Measurements from ENCODE around the gene PWP1.

Gene PWP1

DNA sequence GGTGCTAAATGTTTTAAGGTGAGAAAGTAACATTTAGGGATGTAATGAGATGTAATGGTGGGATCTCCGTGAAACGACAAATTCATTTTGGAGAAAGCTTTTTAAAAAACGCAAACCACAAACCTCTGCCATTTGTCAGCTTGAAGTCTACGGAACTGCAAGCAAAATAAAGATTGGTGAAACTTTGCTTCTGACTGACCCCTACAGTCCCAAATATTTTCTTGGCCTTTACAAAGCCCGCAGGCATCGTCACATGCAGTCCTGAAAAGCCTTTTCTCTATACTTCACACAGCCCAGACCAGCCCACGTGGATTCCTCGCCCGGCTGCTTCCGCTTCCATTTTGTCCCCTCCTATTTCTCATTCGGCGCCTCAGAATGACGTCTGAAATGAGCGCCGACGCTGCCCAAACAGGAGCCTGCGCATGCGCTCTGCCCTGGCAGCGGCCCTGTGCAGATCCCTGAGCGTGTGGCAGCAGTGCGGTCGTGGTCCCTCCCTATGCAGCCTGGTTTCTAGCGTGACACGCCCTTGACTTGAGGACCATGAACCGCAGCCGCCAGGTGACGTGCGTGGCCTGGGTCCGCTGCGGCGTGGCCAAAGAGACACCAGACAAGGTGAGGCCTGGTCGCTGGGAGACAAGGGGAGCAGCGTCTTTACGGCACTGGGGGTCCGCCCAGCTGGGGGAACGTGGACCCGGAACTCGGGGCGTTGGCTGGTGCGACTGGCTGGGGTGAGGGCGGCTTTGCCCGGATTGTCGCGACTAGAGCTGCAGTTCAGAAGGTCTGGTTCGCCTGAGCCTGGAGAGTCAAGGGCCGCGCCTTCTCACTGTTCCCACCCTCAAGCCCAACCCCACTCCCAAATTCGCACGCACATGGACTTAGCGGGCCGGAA, at the start of gene PWP1:
PWP1 (plus strand) TSS at position 440 of the 889 bp plus-strand sequence; CDS start at position 541, 101 bp downstream.
- no peak for TF ChIP-seq GATA3 (IDR thresholded peaks at IDR 0.05; ENCODE audit: low read depth, low read length)
- no peak; the same call in 1 of the 2 replicates for TF ChIP-seq GATA2 (IDR thresholded peaks at IDR 0.05; ENCODE audit: low read depth, low read length)

DNA sequence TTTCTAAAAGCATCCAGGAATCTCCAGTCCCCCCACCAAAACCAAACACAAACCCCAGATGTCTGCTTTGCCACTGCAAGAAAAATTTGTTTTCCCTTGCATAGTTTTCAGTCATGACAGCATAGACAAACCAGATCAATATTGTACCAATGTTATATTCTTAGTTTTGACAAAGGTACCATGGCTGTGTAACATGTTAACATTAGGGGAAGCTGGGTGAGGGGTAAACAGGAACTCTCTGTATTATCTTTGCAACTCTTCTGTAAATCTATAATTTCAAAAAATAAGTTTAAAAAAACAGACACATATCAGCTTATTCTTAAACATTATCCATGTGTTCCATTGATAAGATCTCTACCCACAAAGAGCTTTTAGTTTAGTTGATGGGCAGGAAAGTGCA, 44.4 kb upstream of the PWP1 start:
- TF ChIP-seq GATA2 (IDR thresholded peaks at IDR 0.05; ENCODE audit: low read depth, low read length): no peak
- TF ChIP-seq GATA3 (IDR thresholded peaks at IDR 0.05; ENCODE audit: low read depth, low read length): no peak

DNA sequence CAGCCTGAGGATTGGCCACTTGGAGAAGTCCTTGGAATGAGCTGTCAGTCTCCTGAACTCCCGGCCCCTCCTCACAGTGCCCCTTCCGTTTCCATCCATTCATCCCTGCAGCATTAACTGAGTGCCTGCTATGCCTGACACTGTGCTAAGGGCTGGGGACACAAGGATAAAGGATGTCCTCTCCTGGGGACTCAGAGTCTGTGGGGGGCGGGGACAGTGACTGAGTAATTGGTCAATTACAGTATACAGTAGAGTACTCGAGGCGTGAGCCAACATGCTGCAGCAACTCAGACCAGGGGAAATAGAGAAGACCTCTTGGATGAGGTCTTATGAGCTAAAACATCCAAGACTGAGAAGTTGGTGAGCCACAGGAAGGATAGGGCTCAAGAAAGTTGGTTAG, 43.4 kb upstream of the PWP1 start:
- TF ChIP-seq GATA2 (IDR thresholded peaks at IDR 0.05; ENCODE audit: low read depth, low read length): no peak
- no peak for TF ChIP-seq GATA3 (IDR thresholded peaks at IDR 0.05; ENCODE audit: low read depth, low read length)

DNA sequence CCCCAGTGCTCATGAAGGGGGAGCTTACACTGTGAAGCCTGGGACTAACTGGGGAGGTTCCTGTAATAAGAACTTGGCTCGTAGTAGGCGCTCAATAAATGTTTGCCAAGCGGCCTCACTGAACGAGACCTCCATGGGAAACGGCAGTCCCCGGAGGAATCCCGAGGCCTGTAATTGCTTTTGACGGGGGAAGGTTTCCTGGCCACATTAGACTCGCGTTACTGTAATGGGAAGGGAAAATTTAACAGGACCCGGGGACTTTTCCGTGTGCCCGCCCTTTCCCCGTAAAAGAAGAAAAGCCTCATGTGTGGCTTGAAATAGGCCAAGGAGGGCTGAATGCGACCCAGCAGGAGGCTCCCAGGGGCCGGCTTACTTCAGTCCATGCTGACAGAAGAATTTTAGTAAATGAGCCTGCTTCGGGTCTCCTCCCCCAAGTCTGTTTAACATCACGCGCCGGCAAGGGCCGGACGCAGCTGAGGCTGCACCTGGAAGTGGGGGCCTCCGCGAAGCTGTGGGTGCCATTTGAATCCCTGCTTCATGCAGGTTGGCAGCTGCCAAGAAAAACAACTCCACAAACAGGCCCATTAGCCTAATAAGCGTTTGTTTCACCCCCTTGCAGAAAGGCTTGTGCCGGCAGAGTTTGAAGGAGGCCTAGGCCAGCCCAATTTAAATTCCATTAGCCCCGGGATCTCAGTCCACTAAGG, 39.8 kb upstream of the PWP1 start:
- TF ChIP-seq GATA2 (IDR thresholded peaks at IDR 0.05; ENCODE audit: low read depth, low read length) (no peak), GATA3 (IDR thresholded peaks at IDR 0.05; ENCODE audit: low read depth, low read length) (no peak)

DNA sequence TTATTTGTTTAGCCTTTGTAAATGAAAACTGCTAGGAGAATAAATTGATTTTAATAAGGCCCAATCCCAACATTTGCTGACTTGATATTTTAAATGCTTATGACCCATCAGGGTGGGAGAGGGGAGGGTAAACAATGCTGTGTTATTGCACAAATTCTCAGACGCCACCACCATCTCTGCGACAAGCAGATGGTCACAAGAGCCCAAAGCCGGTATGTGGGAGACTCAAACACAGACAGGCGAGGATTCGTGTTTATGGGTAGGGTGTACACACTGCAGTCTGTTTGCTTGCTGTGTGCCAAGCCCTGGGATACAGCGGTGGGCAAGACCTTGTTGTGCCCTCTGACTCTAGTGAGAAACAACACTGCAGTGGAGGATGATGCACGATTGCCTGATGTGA, 39.2 kb upstream of the PWP1 start:
- TF ChIP-seq GATA3 (IDR thresholded peaks at IDR 0.05; ENCODE audit: low read depth, low read length): no peak
- TF ChIP-seq GATA2 (IDR thresholded peaks at IDR 0.05; ENCODE audit: low read depth, low read length): no peak

DNA sequence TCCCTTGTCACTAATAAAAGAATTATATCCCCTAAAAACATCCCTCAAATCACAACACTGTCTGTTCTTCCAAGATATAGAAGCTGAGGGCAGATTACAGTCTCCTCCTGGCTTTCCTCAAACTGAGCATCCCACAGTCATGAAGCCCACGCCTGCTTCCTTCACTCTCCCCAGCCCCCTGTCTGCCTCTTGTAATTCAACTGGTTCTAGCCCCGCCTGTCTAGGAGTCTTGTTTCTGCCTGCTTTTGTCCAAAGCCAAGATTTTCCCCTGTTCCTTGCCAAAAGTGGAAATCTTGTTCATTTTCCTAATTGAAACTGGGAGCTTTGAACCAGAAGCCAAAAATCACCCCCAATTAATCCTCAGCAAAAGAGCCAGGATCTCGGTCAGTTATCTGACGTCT, 35.9 kb upstream of the PWP1 start:
- TF ChIP-seq GATA3 (IDR thresholded peaks at IDR 0.05; ENCODE audit: low read depth, low read length) (no peak), GATA2 (IDR thresholded peaks at IDR 0.05; ENCODE audit: low read depth, low read length) (no peak)

DNA sequence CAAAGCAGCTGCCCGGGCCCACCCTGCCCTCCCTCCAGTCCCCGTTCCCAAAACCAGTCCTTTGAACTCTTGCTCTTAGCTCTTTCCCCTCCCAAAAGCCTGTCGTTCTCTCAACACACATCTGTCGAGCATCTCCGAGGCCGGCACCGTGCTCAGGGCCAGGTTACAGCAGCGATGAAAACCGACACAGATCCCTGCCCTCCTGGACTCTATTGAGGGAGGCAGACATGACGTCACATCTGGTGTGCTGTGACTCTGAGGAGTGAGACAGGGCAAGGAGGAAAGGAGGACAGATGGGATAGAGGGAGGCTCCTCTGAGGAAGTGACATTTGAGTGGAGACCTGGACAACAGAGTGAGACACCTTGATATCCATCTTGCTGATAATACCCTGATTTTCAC, 34.6 kb upstream of the PWP1 start:
- TF ChIP-seq GATA2 (IDR thresholded peaks at IDR 0.05; ENCODE audit: low read depth, low read length) (no peak), GATA3 (IDR thresholded peaks at IDR 0.05; ENCODE audit: low read depth, low read length) (no peak)

DNA sequence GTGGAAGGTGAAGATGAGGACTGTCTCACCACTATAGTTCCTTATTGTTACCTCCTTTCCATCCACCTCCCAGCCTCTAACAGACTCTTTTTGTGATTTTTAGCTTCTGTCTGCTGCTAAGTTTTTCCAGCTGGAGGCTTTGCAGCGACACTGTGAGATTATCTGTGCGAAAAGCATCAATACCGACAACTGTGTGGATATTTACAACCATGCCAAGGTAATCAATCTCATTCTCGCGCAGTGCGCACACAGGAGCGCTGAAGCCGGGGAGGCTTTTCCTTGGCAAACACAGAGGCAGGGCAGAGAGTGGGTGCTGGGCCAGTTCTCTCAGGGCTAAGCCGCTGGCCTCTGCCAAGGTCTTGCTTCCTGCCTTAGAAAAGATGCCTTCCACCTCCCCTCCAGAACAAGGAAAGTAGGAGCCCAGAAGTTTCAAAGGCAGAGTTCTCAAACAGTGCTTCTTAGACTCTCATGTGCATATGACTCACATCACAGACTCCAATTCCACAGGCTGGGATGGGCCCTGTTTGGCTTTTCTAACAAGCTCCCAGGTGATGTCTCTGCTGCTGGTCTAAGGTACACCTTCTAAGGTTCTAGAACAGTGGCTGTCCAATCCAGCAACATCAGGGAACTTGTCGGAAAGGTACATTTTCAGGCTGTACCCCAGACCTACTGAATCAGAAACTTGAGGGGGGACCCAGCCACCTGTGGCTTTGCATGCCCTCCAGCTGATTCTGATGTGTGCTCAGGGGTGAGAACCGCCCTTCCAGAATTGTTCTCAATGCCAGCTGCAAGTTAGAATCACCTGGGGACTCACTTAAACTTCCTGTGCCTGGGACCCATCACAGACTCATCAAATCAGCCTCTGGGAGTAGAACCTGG, 33.8 kb upstream of the PWP1 start:
- TF ChIP-seq GATA3 (IDR thresholded peaks at IDR 0.05; ENCODE audit: low read depth, low read length) (no peak), GATA2 (IDR thresholded peaks at IDR 0.05; ENCODE audit: low read depth, low read length) (no peak)

DNA sequence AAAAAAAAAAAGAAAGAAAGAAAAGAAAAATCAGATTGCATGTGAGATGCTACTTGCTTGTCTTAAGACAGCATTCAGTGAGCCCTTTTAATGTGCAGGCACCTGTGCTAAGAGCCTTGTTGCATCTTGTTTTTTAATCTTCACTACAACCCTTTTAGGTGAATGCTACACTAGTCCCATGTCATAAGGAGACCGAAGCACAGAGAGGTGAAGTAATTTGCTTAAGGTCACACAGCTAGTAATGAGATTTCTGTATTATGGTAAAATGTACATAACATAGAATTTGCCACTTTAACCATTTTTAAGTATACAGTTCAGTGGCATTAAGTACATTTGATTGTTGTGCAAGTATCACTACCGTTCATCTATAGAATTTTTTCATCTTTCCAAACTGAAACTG, 32.1 kb upstream of the PWP1 start:
- TF ChIP-seq GATA3 (IDR thresholded peaks at IDR 0.05; ENCODE audit: low read depth, low read length) (no peak), GATA2 (IDR thresholded peaks at IDR 0.05; ENCODE audit: low read depth, low read length) (no peak)

DNA sequence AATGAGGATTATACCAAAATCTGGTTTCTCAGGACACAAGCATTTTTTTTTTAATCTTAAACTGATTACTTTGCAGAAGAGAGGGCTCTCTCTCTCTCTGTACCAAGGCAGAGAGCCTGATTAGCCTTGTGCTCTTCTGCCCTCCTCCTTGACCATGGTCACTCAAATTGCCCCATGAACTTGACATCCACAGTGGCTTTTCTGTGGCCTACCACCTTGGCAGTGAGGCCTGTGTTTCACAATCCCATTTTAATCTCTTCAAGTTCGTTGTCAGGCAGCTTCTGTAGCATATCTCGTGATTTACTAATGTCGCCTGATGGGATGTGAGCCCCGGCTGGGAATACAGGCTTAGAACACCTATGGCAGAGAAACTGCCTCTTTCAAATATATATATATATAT, 30.7 kb upstream of the PWP1 start:
- TF ChIP-seq GATA2 (IDR thresholded peaks at IDR 0.05; ENCODE audit: low read depth, low read length) (no peak), GATA3 (IDR thresholded peaks at IDR 0.05; ENCODE audit: low read depth, low read length) (no peak)

DNA sequence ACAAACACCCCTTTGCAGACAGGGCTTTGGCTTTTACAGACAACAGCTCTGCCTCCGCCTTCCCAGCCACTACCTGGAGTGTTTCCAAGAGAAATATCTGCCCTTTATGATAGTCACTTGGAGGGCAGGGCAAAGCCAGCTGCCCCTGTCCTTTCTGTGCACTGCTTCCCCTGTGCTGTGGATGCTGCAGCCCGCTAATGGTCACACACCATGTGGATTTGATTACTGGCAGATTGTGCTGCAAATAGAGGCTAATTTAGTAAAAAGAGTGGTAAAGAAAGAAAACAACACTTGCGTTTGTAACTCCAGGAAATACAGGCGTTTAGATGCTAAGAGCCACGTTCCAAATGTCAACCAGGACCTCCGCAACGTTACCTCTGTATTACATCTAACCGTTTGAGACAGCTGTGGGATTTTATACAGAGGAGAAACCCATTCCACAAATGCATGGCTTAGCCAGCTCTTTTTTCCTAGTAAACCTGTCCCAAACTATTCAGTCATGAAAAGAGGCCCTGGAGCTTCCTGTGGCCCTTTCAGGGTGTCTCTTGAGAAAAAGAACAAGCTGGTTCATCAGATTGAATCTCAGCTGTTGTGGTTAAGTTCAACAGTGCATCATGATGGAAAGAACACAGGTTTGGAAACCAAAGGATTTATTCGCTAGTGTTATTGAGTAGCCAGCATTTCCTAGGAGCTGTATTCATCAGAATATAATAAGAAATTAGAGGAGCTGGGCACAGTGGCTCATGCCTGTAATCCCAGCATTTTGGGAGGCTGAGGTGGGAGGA, 30.1 kb upstream of the PWP1 start:
- TF ChIP-seq GATA2 (IDR thresholded peaks at IDR 0.05; ENCODE audit: low read depth, low read length): peak; percentile 55; the same call in 1 of the 2 replicates
- TF ChIP-seq GATA3 (IDR thresholded peaks at IDR 0.05; ENCODE audit: low read depth, low read length): no peak

DNA sequence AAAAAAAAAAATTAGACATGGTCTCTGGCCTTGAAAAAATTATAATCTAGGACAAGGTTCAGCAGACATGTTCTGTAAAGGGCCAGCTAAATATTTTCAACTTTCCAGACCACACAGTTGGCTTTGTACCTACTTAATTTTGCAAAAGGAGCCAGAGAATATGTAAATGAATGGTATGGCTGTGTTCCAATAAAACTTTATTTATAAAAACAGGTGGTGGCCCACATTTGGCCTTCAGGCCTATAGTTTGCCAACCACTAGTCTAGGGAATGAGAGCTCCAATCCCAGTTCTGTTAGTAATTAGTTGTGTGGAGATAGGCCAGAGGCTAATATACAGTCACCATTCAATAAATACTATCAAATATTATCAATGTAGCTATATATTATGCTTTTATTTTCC, 29.3 kb upstream of the PWP1 start:
- TF ChIP-seq GATA3 (IDR thresholded peaks at IDR 0.05; ENCODE audit: low read depth, low read length) (no peak), GATA2 (IDR thresholded peaks at IDR 0.05; ENCODE audit: low read depth, low read length) (no peak)

DNA sequence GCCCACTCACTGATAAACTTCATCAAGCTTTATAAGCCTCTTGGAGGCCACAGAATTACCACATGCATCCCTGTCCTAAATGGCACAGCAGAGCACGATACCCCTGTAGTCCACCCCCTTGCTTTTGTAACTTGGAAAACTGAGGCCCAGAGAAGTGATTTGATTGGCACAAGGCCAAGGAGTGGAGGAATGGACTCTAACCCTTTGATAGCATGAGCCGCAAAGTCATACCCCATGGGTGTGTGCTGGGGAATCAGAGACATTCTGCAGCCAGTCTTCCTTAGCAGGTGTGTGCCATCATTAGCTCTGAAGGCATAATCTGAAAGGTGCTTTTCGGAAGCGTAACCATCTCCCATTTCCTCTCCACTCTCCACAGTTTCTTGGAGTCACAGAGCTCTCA, 28.5 kb upstream of the PWP1 start:
- no peak for TF ChIP-seq GATA3 (IDR thresholded peaks at IDR 0.05; ENCODE audit: low read depth, low read length)
- no peak for TF ChIP-seq GATA2 (IDR thresholded peaks at IDR 0.05; ENCODE audit: low read depth, low read length)

All from SH-SY5Y (cell line).